Ishikawa (cell line): ENCODE measurements around the gene ADRB2.

ENCODE experiments used
- CEBPB ChIP-seq: IDR thresholded peaks from 2 replicates; pipeline ENCODE4 v1.6.1; 2012
- EGR1 ChIP-seq: IDR thresholded peaks from 2 replicates; pipeline ENCODE4 v1.6.1; 2012
- NFIC ChIP-seq: IDR thresholded peaks from 2 replicates; pipeline ENCODE4 v1.6.1; 2012
- RAD21 ChIP-seq: IDR thresholded peaks from 2 replicates; pipeline ENCODE4 v1.6.1; 2012; ENCODE audit warnings: low read depth
- TAF1 ChIP-seq: IDR thresholded peaks from 2 replicates; pipeline ENCODE4 v1.6.1; 2012; ENCODE audit warnings: low read depth, mild to moderate bottlenecking
- TF ChIP-seq, protein P1 (sequence below): IDR thresholded peaks from 2 replicates; pipeline ENCODE4 v1.6.1; 2012
- TF ChIP-seq, protein P2 (sequence below): IDR thresholded peaks from 2 replicates; pipeline ENCODE4 v1.6.1; 2012

DNA sequence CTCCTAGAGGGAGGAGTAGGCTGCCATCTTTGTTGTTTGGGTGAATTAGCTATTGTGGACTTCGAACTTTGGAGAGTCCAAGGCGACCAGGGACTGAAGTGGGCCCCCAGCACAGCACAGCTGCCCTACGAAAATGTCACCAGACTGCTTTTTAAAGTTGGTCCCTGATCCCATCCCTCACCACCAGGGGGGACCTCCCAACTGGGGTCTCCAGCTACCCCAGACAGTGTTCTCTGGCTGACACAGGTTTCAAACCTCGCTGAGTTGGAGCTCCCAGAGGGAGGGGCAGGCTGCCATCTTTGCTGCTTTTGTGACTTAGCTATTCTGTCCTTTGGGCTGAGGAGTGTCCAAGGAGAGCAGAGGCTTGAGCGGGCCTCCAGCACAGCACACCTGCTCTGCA is 45.7 kb upstream of the ADRB2 start:
- TF ChIP-seq RAD21 = no peak
- TF ChIP-seq, protein P1, sequence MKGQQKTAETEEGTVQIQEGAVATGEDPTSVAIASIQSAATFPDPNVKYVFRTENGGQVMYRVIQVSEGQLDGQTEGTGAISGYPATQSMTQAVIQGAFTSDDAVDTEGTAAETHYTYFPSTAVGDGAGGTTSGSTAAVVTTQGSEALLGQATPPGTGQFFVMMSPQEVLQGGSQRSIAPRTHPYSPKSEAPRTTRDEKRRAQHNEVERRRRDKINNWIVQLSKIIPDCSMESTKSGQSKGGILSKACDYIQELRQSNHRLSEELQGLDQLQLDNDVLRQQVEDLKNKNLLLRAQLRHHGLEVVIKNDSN = no peak
- TF ChIP-seq, protein P2, sequence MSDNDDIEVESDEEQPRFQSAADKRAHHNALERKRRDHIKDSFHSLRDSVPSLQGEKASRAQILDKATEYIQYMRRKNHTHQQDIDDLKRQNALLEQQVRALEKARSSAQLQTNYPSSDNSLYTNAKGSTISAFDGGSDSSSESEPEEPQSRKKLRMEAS = no peak
- TF ChIP-seq TAF1 = no peak
- TF ChIP-seq EGR1 = no peak
- no peak for TF ChIP-seq CEBPB
- TF ChIP-seq NFIC = no peak
